CD4-positive, alpha-beta T cell (primary cell): ENCODE data around the gene SYNJ1. TPM values are rescaled to one million over a fixed set of nuclear protein-coding genes. Genes with fewer than 3 reads are reported as not detected.
"Not testable (repeated sequence)": the region's sequence is repeated elsewhere in the genome, so short reads cannot be mapped to it uniquely, and the experiment has no call there.

ENCODE experiments used
- ATAC-seq: fragments of 200-7000 bp; cut with Tn5 transposase; one replicate; pipeline ENCODE4 v1.10.0; 2022; ENCODE audit warnings: mild to moderate bottlenecking; ENCODE audit not compliant: poor library complexity
- CTCF ChIA-PET: fragments of 350-600 bp; sonication (Branson Sonifier 250); formaldehyde crosslinking; loops from one replicate; lab custom pipeline; 2021; ENCODE audit warnings: antibody characterized with exemption, inconsistent platforms; lab: Charles Lee
- POLR2A ChIA-PET: fragments of 350-600 bp; sonication (Branson Sonifier 250); formaldehyde crosslinking; loops from one replicate; lab custom pipeline; 2021; ENCODE audit warnings: antibody characterized with exemption, inconsistent platforms; lab: Charles Lee
- DNase-seq, 14 experiments: peaks; one replicate each; pipeline ENCODE4 v3.0.0-alpha.2; 2013 to 2020; ENCODE audit warnings: mixed read lengths in 2 of 14
- H3K27ac ChIP-seq, 2 donors: one replicate each; pipeline versions ENCODE4 v1.5.1 to v1.7.0; 2013; ENCODE audit warnings: low read length in 2 of 2, low read depth in 1 of 2, mild to moderate bottlenecking in 1 of 2
- H3K27me3 ChIP-seq, 2 experiments: 1 replicate in 1 of 2; 2 replicates in 1 of 2; pipeline versions ENCODE4 v1.6.1 to v1.7.0; 2013; ENCODE audit warnings: low read length in 2 of 2, control low read depth in 1 of 2, mild to moderate bottlenecking in 1 of 2, moderate library complexity in 1 of 2; ENCODE audit not compliant: insufficient read depth in 2 of 2, control insufficient read depth in 1 of 2
- H3K36me3 ChIP-seq: one replicate; pipeline ENCODE4 v1.6.1; 2013; ENCODE audit warnings: low read length, control low read depth; ENCODE audit not compliant: insufficient read depth
- H3K4me1 ChIP-seq: one replicate; pipeline ENCODE4 v1.6.1; 2013; ENCODE audit warnings: low read length, control low read depth; ENCODE audit not compliant: insufficient read depth
- H3K4me3 ChIP-seq: one replicate; pipeline ENCODE4 v1.5.1; 2013; ENCODE audit warnings: mild to moderate bottlenecking, low read length, moderate library complexity
- H3K9me3 ChIP-seq, 2 experiments: 1 replicate in 1 of 2; 2 replicates in 1 of 2; pipeline versions ENCODE4 v1.6.1 to v1.7.0; 2013; ENCODE audit warnings: low read length in 2 of 2, mild to moderate bottlenecking in 2 of 2, control low read depth in 1 of 2, moderate library complexity in 1 of 2; ENCODE audit not compliant: control insufficient read depth in 1 of 2, insufficient read depth in 1 of 2
- H3K27ac Mint-ChIP-seq: one replicate; pipeline ENCODE4 v1.8.0; 2020; ENCODE audit warnings: mixed read lengths
- H3K27me3 Mint-ChIP-seq: one replicate; pipeline ENCODE4 v1.8.0; 2021; ENCODE audit warnings: mixed read lengths
- H3K36me3 Mint-ChIP-seq: one replicate; pipeline ENCODE4 v1.8.0; 2021; ENCODE audit warnings: low read depth, mixed read lengths
- H3K4me1 Mint-ChIP-seq: one replicate; pipeline ENCODE4 v1.8.0; 2021; ENCODE audit warnings: low read depth, mixed read lengths
- H3K4me3 Mint-ChIP-seq: one replicate; pipeline ENCODE4 v1.8.0; 2020; ENCODE audit warnings: mild to moderate bottlenecking, mixed read lengths
- H3K9me3 Mint-ChIP-seq: one replicate; pipeline ENCODE4 v1.8.0; 2020; ENCODE audit warnings: mixed read lengths
- CTCF ChIP-seq: fragments of 200-600 bp; IDR thresholded peaks from one replicate; pipeline ENCODE4 v1.8.0; 2022; ENCODE audit warnings: antibody characterized with exemption, mild to moderate bottlenecking
- intact Hi-C, 2 experiments: fragments of 100-400 bp; cut with DNase I in 1 of 2; cut with micrococcal nuclease in 1 of 2; formaldehyde crosslinking; loops; one replicate each; pipeline versions ENCODE4 v1.15.1 to v1.9.0; 2023 to 2025; cut with DNase I, micrococcal nuclease
- total RNA-seq, 174 experiments: library from RNA in 2 of 174; stranded (reverse) in 2 of 174; gene quantifications; one replicate each; pipeline ENCODE4 v1.2.3 and lab custom pipeline; 2021 to 2026

SYNJ1 gene
- total RNA-seq, 2 experiments from 2014 or later = 14.3 to 15.6 TPM

- Histone ChIP-seq H3K27me3 (no peaks in the 10 kb centered on the region), H3K9me3 (no peaks in the 10 kb centered on the region), H3K4me3 (no peak overlapping the region), H3K4me1 (peaks cover 3% of the 10 kb centered on the region), H3K36me3 (peaks cover 77% of the 10 kb centered on the region), H3K27ac (no peak overlapping the region)
- intact Hi-C loops = no loop called here
- ChIA-PET POLR2A (no interaction called here), CTCF (no interaction called here)
- Mint-ChIP-seq H3K36me3 (peaks cover 96% of the 10 kb centered on the region), H3K9me3 (no peaks in the 10 kb centered on the region), H3K4me3 (no peak overlapping the region), H3K4me1 (peaks cover 16% of the 10 kb centered on the region), H3K27ac (no peak overlapping the region), H3K27me3 (no peaks in the 10 kb centered on the region)
- no peak for TF ChIP-seq CTCF
- DNase-seq = no peak
- ATAC-seq = no peak
Observed at GRCh38 chr21:32742396-32742795, 14.6 kb upstream of the SYNJ1 start.

DNA sequence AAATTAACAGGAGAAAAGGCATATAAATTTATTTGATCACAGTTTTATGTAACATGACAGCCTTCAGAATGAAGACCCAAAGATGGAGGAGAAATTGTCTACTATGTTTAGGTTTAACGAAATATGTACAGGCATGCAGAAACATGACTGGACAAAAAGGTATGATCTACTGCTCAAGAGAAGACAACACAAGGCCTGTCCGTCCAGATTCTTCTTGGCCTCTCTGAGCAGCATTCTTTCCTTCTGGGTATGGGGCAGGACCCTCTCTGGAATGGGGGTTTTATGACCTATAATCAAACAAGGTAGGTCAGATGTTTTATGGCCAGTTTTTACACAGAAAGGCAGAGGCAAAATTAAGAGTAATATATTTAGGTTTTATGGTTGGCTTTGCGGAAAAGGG, 13.5 kb upstream of the SYNJ1 start:
- H3K27me3 Mint-ChIP-seq = no peaks in the 10 kb centered on the region

GRCh38 chr21:32739946-32740345, 12.1 kb upstream of the SYNJ1 start:
- Histone ChIP-seq H3K36me3 (peaks cover 73% of the 10 kb centered on the region), H3K27ac (no peak overlapping the region), H3K4me1 (no peaks in the 10 kb centered on the region), H3K27me3 (no peaks in the 10 kb centered on the region), H3K9me3 (no peaks in the 10 kb centered on the region), H3K4me3 (no peak overlapping the region)
- intact Hi-C loops = no loop called here
- ATAC-seq (no peak), DNase-seq (no peak)
- Mint-ChIP-seq H3K27ac (no peak overlapping the region), H3K27me3 (no peaks in the 10 kb centered on the region), H3K36me3 (peaks cover 94% of the 10 kb centered on the region), H3K9me3 (no peaks in the 10 kb centered on the region), H3K4me1 (peaks cover 4% of the 10 kb centered on the region), H3K4me3 (no peak overlapping the region)
- POLR2A ChIA-PET = no interaction called here
- CTCF ChIA-PET = no interaction called here
- TF ChIP-seq CTCF = no peak

More for the DNA sequence above, 13.5 kb upstream of the SYNJ1 start:
- Mint-ChIP-seq H3K4me3 (no peak overlapping the region), H3K4me1 (peaks cover 6% of the 10 kb centered on the region), H3K9me3 (no peaks in the 10 kb centered on the region), H3K36me3 (peaks cover 94% of the 10 kb centered on the region), H3K27ac (no peak overlapping the region)
- ATAC-seq = no peak
- CTCF ChIA-PET = no interaction called here
- Histone ChIP-seq H3K9me3 (no peaks in the 10 kb centered on the region), H3K27ac (no peak overlapping the region), H3K4me3 (no peak overlapping the region), H3K36me3 (peaks cover 75% of the 10 kb centered on the region), H3K27me3 (no peaks in the 10 kb centered on the region), H3K4me1 (no peaks in the 10 kb centered on the region)
- intact Hi-C loops = no loop called here
- TF ChIP-seq CTCF = no peak
- no peak for DNase-seq
- POLR2A ChIA-PET = interaction anchor here (0.6 kb wide), 1 partner anchor 40 kb away, joined by 3 read pairs; no protein-coding TSS in a partner anchor

DNA sequence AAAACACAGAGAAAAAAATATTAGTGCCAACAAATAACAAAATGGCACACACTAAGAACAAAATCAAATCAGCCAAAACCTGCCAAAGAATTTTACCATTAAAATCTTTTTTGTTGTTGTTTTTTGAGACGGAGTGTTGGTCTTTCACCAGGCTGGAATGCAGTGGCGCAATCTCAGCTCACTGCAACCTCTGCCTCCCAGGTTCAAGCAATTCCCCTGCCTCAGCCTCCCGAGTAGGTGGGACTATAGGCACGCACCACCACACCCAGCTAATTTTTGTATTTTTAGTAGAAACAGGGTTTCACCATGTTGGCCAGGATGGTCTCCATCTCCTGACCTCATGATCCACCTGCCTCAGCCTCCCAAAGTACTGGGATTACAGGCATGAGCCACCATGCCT, 8.3 kb upstream of the SYNJ1 start:
- peaks cover 42% of the 10 kb centered on the region for H3K36me3 ChIP-seq
- H3K9me3 Mint-ChIP-seq, H3K4me3 ChIP-seq, DNase-seq, H3K4me3 Mint-ChIP-seq, H3K27ac ChIP-seq, H3K4me1 ChIP-seq, H3K9me3 ChIP-seq, ATAC-seq, intact Hi-C loops, H3K27ac Mint-ChIP-seq, H3K27me3 Mint-ChIP-seq, H3K27me3 ChIP-seq: not testable (repeated sequence)
- POLR2A ChIA-PET = interaction anchor here (1.8 kb wide), 1 partner anchor 35 kb away, joined by 4 read pairs; the partner anchor contains the start of gene PAXBP1
- H3K36me3 Mint-ChIP-seq = peaks cover 84% of the 10 kb centered on the region
- H3K4me1 Mint-ChIP-seq = peaks cover 28% of the 10 kb centered on the region
- CTCF ChIA-PET = interaction anchor here (1.1 kb wide), 1 partner anchor 35 kb away, joined by 3 read pairs; the partner anchor contains the start of gene PAXBP1
